ENCODE data around the gene LAMTOR3.

GRCh38 chr4:99832758-99833157, 61.5 kb downstream of the LAMTOR3 start:
- no peak for TF ChIP-seq POLR2A (IDR thresholded peaks at IDR 0.05; ENCODE audit: low read depth, low read length)
- TF ChIP-seq POLR2AphosphoS5 (IDR thresholded peaks at IDR 0.05; ENCODE audit: low read depth, low read length): no peak
- TF ChIP-seq SPI1 (IDR thresholded peaks at IDR 0.05; ENCODE audit: low read depth, low read length): no peak
